Type B pancreatic cell (in vitro differentiated cells): ENCODE results near the gene ELAC1. TPM values are rescaled to one million over a fixed set of nuclear protein-coding genes. Genes with fewer than 3 reads are reported as not detected.
"Not testable (repeated sequence)": the region's sequence is repeated elsewhere in the genome, so short reads cannot be mapped to it uniquely, and the experiment has no call there.

Experiments
- DNase-seq: peaks from one replicate; pipeline ENCODE4 v3.0.0; 2021; ENCODE audit warnings: mixed read lengths; ENCODE audit not compliant: unreplicated experiment; ENCODE audit errors: extremely low spot score
- H3K27ac Mint-ChIP-seq: 2 replicates; pipeline ENCODE4 v1.8.0; 2021; ENCODE audit warnings: mild to moderate bottlenecking, mixed read lengths
- H3K27me3 Mint-ChIP-seq: 2 replicates; pipeline ENCODE4 v1.8.0; 2021; ENCODE audit warnings: mixed read lengths
- H3K36me3 Mint-ChIP-seq: 2 replicates; pipeline ENCODE4 v1.8.0; 2021; ENCODE audit warnings: mixed read lengths
- H3K4me1 Mint-ChIP-seq: one replicate; pipeline ENCODE4 v1.8.0; 2021; ENCODE audit warnings: mixed read lengths; ENCODE audit not compliant: unreplicated experiment
- H3K4me3 Mint-ChIP-seq: 2 replicates; pipeline ENCODE4 v1.8.0; 2021; ENCODE audit warnings: mild to moderate bottlenecking, mixed read lengths
- H3K9me3 Mint-ChIP-seq: 2 replicates; pipeline ENCODE4 v1.8.0; 2021; ENCODE audit warnings: mixed read lengths
- total RNA-seq: library from RNA; stranded (reverse); gene quantifications from 2 replicates; pipeline ENCODE4 v1.2.1, GENCODE V29; 2021; ENCODE audit warnings: low replicate concordance
- TF ChIP-seq, protein P1 (sequence below): fragments of 200-600 bp; sonication (generic); conservative IDR thresholded peaks from 2 replicates; pipeline ENCODE4 v1.5.0; 2021; ENCODE audit warnings: antibody characterized with exemption, mild to moderate bottlenecking

The ELAC1 gene
- total RNA-seq, 1 donor from 2014 or later: 13.9 TPM

DNA sequence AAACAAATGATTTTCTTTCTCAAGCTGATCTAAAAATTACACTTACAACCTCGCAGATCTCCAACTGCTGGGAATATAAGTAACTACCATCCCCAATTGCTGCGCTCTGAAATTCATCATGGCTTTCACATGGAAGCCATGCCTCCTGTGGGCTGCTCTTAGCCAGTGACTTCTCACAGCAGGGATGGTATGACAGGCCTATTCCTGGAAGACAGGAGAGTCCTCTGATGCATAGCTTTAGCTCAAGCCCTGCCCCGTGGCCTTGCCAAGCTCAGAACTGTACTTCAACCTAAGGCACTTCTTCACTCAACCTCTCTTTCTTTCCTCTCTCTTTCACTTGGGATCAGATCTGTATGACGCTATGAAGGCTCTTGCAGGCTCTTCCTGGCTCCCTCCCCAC, 12.6 kb upstream of the ELAC1 start:
- Mint-ChIP-seq H3K27me3 (no peaks in the 10 kb centered on the region), H3K36me3 (no peaks in the 10 kb centered on the region), H3K4me3 (no peak overlapping the region), H3K4me1 (no peaks in the 10 kb centered on the region), H3K27ac (no peak overlapping the region), H3K9me3 (no peaks in the 10 kb centered on the region)
- TF ChIP-seq, protein P1, sequence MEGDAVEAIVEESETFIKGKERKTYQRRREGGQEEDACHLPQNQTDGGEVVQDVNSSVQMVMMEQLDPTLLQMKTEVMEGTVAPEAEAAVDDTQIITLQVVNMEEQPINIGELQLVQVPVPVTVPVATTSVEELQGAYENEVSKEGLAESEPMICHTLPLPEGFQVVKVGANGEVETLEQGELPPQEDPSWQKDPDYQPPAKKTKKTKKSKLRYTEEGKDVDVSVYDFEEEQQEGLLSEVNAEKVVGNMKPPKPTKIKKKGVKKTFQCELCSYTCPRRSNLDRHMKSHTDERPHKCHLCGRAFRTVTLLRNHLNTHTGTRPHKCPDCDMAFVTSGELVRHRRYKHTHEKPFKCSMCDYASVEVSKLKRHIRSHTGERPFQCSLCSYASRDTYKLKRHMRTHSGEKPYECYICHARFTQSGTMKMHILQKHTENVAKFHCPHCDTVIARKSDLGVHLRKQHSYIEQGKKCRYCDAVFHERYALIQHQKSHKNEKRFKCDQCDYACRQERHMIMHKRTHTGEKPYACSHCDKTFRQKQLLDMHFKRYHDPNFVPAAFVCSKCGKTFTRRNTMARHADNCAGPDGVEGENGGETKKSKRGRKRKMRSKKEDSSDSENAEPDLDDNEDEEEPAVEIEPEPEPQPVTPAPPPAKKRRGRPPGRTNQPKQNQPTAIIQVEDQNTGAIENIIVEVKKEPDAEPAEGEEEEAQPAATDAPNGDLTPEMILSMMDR: no peak
- no peak for DNase-seq

DNA sequence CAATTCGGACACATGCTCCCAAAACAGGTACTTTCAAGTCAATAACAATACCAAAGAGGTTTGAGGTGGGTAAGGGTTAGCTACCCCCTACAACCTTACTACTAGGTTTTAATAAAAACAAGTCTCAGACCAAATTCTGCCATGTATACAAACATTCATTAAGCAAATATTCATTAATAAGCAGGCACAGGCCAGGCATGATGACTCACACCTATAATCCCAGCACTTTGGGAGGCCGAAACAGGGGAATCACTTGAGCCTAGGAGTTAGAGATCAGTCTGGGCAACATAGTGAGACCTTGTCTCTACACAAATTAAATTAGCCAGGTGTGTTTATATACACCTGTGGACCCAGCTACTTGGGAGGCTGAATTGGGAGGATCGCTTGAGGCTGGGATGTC, 11.7 kb upstream of the ELAC1 start:
- Mint-ChIP-seq H3K9me3 (peaks cover 4% of the 10 kb centered on the region), H3K4me1 (no peaks in the 10 kb centered on the region), H3K4me3 (no peak overlapping the region), H3K36me3 (no peaks in the 10 kb centered on the region), H3K27ac (no peak overlapping the region), H3K27me3 (no peaks in the 10 kb centered on the region)
- no peak for DNase-seq
- TF ChIP-seq, protein P1: no peak

DNA sequence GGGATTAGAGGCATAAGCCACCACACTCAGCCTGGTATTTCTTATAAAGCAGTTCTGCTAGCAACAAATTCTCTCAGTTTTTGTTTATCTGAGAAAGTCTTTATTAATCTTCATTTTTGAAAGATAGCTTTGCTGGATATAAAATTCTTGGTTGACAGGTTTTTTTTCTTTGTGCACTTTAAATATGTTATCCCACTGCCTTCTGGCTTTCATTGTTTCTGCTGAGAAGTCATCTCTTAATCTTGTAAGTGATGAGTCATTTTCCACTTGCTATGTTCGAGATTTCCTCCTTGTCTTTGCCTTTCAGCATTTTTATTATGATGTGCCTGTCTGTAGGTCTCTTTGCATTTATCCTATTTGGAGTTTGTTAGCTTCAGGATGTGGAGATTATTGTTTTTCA, 5.9 kb upstream of the ELAC1 start:
- H3K27me3 Mint-ChIP-seq: no peaks in the 10 kb centered on the region
- H3K9me3 Mint-ChIP-seq: peaks cover 12% of the 10 kb centered on the region
- no peaks in the 10 kb centered on the region for H3K4me1 Mint-ChIP-seq
- no peak overlapping the region for H3K4me3 Mint-ChIP-seq
- no peak for DNase-seq
- TF ChIP-seq, protein P1: no peak
- H3K27ac Mint-ChIP-seq: no peak overlapping the region
- H3K36me3 Mint-ChIP-seq: no peaks in the 10 kb centered on the region

DNA sequence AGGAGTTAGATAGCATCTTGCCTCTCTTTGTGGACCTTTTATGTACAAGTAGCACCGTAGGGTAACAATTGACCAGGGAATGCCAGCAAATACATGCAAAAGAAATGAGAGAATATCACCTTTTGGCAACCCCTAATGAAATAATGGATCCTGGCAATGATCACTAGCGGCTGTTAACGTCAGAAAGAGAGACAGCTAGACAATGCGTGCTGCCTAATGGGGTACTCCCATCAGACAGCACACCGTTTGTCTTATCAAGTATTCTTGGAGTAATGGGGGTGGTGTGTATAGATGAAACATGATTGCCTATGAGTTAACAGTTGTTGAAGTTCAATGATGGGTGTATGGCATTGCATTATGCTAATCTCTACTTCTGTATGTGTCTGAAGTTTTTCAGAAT, 1.6 kb downstream of the ELAC1 start:
- Mint-ChIP-seq H3K36me3 (peaks cover 4% of the 10 kb centered on the region), H3K4me3 (peak overlapping the region; percentile 88), H3K4me1 (peaks cover 16% of the 10 kb centered on the region), H3K27ac (peak overlapping the region; percentile 67), H3K9me3 (no peaks in the 10 kb centered on the region), H3K27me3 (no peaks in the 10 kb centered on the region)
- DNase-seq: no peak
- TF ChIP-seq, protein P1: no peak

DNA sequence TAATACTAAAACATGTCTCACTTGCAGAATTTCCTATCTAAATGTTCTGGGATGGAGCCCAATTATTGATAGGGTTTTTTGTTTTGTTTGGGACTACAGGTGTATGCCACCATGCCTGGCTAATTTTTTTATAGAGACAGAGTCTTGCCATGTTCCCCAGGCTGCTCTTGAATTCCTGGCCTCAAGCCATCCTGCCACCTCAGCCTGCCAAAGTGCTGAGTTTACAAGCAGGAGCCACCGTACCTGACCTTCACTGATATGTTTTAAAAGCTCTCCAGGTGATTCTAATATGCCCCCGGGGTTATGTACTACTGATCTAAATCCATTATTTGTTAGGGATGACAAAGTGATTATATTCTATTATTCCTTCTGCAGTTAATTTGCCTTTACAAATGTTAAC, 2.2 kb downstream of the ELAC1 start:
- Mint-ChIP-seq H3K27ac (no peak overlapping the region), H3K4me3 (peak overlapping the region; percentile 48), H3K36me3 (peaks cover 10% of the 10 kb centered on the region), H3K4me1 (peaks cover 16% of the 10 kb centered on the region), H3K9me3 (no peaks in the 10 kb centered on the region), H3K27me3 (no peaks in the 10 kb centered on the region)
- DNase-seq: no peak
- TF ChIP-seq, protein P1: no peak

DNA sequence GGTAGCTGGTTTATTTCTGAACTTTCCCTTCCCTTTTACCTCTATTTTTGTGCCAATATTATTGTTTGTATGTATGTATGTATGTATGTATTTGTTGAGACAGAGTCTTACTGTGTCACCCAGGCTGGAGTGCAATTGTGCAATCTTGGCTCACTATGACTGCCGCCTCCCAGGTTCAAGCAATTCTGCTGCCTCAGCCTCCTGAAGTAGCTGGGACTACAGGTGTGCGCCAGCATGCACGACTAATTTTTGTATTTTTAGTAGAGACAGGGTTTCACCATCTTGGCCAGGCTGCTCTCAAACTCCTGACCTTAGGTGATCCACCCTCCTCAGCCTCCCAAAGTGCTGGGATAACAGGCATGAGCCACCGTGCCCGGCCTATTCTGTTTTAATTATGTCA, 4.6 kb downstream of the ELAC1 start:
- Mint-ChIP-seq H3K36me3 (peaks cover 31% of the 10 kb centered on the region), H3K4me1 (peaks cover 16% of the 10 kb centered on the region)
- H3K27me3 Mint-ChIP-seq, H3K4me3 Mint-ChIP-seq, H3K27ac Mint-ChIP-seq, H3K9me3 Mint-ChIP-seq, DNase-seq: not testable (repeated sequence)
